HCT116 (cell line): ENCODE results near the gene ANXA7. TPM values are rescaled to one million over a fixed set of nuclear protein-coding genes. Genes with fewer than 3 reads are reported as not detected.
"Not testable (repeated sequence)": the region's sequence is repeated elsewhere in the genome, so short reads cannot be mapped to it uniquely, and the experiment has no call there.

Experiments
- ATAC-seq: fragments of 200-7000 bp; cut with Tn5 transposase; 2 replicates; pipeline ENCODE4 v1.9.1; 2020; ENCODE audit warnings: mild to moderate bottlenecking, moderate library complexity
- BruUV-seq: library from RNA; stranded (reverse); fragments of 400-500 nt; replicated peaks from 2 replicates; lab custom pipeline; 2021; lab: Mats Ljungman, UMichigan
- CTCF ChIA-PET: fragments of 300-600 bp; sonication (Branson Sonifier 250); formaldehyde crosslinking; loops from one replicate; lab custom pipeline; 2021; ENCODE audit warnings: antibody characterized with exemption; lab: Charles Lee
- POLR2A ChIA-PET: fragments of 300-600, 350-600 bp; sonication (Branson Sonifier 250); formaldehyde crosslinking; loops from one replicate; lab custom pipeline; 2021; ENCODE audit warnings: antibody characterized with exemption; lab: Charles Lee
- RAD21 ChIA-PET, 2 experiments: fragments of 300-600 bp; sonication (Branson Sonifier 250); formaldehyde crosslinking; loops; one replicate each; lab custom pipeline; 2023; ENCODE audit warnings: low total read pairs in 2 of 2; ENCODE audit not compliant: uncharacterized antibody in 2 of 2, unreplicated experiment in 2 of 2, low non-redundant PET in 1 of 2; lab: Charles Lee
- DNase-seq: peaks from one replicate; pipeline ENCODE4 v3.0.0-alpha.2; 2010; ENCODE audit warnings: low read depth, low spot score
- H2AFZ ChIP-seq: fragments of 200-600 bp; shearing (Covaris generic), sonication (generic); 2 replicates; pipeline ENCODE4 v1.6.1; 2017; ENCODE audit warnings: low read depth, mixed run types, mixed read lengths, antibody characterized with exemption, low read length; ENCODE audit not compliant: poor library complexity, severe bottlenecking
- H3K27ac ChIP-seq: 2 replicates; pipeline ENCODE4 v1.5.1; 2012; ENCODE audit warnings: low read depth, low read length
- H3K27me3 ChIP-seq: fragments of 200-600 bp; sonication (generic); 2 replicates; pipeline ENCODE4 v1.6.1; 2016; ENCODE audit warnings: mixed run types, low read length, mixed read lengths; ENCODE audit not compliant: insufficient read depth
- H3K36me3 ChIP-seq, 2 experiments: fragments of 200-500 bp in 1 of 2; fragments of 200-600 bp in 1 of 2; sonication (Bioruptor generic) in 1 of 2; sonication (generic) in 1 of 2; 2 replicates each; pipeline versions ENCODE4 v1.5.1 to v1.6.1; 2014 to 2016; ENCODE audit warnings: low read length in 2 of 2, inconsistent platforms in 1 of 2, mixed read lengths in 1 of 2, mixed run types in 1 of 2; ENCODE audit not compliant: insufficient read depth in 2 of 2, control insufficient read depth in 1 of 2
- H3K4me1 ChIP-seq, 2 experiments: fragments of 200-600 bp in 1 of 2; sonication (generic) in 1 of 2; 2 replicates each; pipeline versions ENCODE4 v1.5.1 to v1.6.1; 2012 to 2017; ENCODE audit warnings: low read length in 2 of 2, inconsistent platforms in 1 of 2, mild to moderate bottlenecking in 1 of 2, mixed read lengths in 1 of 2, mixed run types in 1 of 2, moderate library complexity in 1 of 2; ENCODE audit not compliant: insufficient read depth in 2 of 2, control insufficient read depth in 1 of 2
- H3K4me2 ChIP-seq: fragments of 200-600 bp; sonication (generic); 2 replicates; pipeline ENCODE4 v1.6.1; 2017; ENCODE audit warnings: mixed run types, low read length, mixed read lengths
- H3K4me3 ChIP-seq, 2 experiments: fragments of 200-600 bp in 1 of 2; sonication (generic) in 1 of 2; replicated peaks in 1 of 2; 2 replicates each; pipeline ENCODE4 v1.5.1; 2011 to 2016; ENCODE audit warnings: low read length in 2 of 2, control low read depth in 1 of 2, low read depth in 1 of 2, mild to moderate bottlenecking in 1 of 2, mixed read lengths in 1 of 2, mixed run types in 1 of 2
- H3K79me2 ChIP-seq: fragments of 200-600 bp; sonication (generic); 2 replicates; pipeline ENCODE4 v1.6.1; 2017; ENCODE audit warnings: mild to moderate bottlenecking, mixed run types, low read length, moderate library complexity, mixed read lengths; ENCODE audit not compliant: insufficient read depth
- H3K9ac ChIP-seq: fragments of 200-600 bp; sonication (generic); 2 replicates; pipeline ENCODE4 v1.6.1; 2016; ENCODE audit warnings: low read length, mixed read lengths
- H3K9me2 ChIP-seq: fragments of 200-600 bp; sonication (generic), shearing (Covaris generic); 2 replicates; pipeline ENCODE4 v1.6.1; 2017; ENCODE audit warnings: mixed run types, mild to moderate bottlenecking, moderate library complexity; ENCODE audit not compliant: insufficient read depth
- H3K9me3 ChIP-seq, 2 experiments: fragments of 200-500 bp in 1 of 2; fragments of 200-600 bp in 1 of 2; sonication (Bioruptor generic) in 1 of 2; sonication (generic) in 1 of 2; 2 replicates each; pipeline ENCODE4 v1.6.1; 2014 to 2017; ENCODE audit warnings: low read length in 2 of 2, mixed read lengths in 2 of 2, inconsistent platforms in 1 of 2, low read depth in 1 of 2, mild to moderate bottlenecking in 1 of 2, mixed run types in 1 of 2, moderate library complexity in 1 of 2; ENCODE audit not compliant: control insufficient read depth in 1 of 2, insufficient read depth in 1 of 2
- H4K20me1 ChIP-seq: fragments of 200-600 bp; sonication (generic), shearing (Covaris generic); 2 replicates; pipeline ENCODE4 v1.6.1; 2017; ENCODE audit warnings: mixed run types, mild to moderate bottlenecking, moderate library complexity; ENCODE audit not compliant: insufficient read depth
- ATF3 ChIP-seq: IDR thresholded peaks from 2 replicates; pipeline ENCODE4 v1.6.1; 2012
- POLR2A ChIP-seq: IDR thresholded peaks from 2 replicates; pipeline ENCODE4 v1.7.0; 2011; ENCODE audit warnings: borderline replicate concordance; ENCODE audit not compliant: insufficient read depth, insufficient read length; ENCODE audit errors: extremely low read depth
- SP1 ChIP-seq: IDR thresholded peaks from 2 replicates; pipeline ENCODE4 v1.6.1; 2012; ENCODE audit warnings: low read depth
- YY1 ChIP-seq: IDR thresholded peaks from 2 replicates; pipeline ENCODE4 v1.6.1; 2011; ENCODE audit warnings: low read length, low read depth, moderate library complexity, mild to moderate bottlenecking; ENCODE audit not compliant: insufficient replicate concordance; ENCODE audit errors: extremely low read depth
- ZFX ChIP-seq: fragments of 450-650 bp; IDR thresholded peaks from 2 replicates; pipeline ENCODE4 v1.6.1; 2017
- intact Hi-C: fragments of 100-400 bp; cut with micrococcal nuclease; formaldehyde crosslinking; loops from 2 replicates; pipeline ENCODE4 v1.10.0; 2022
- total RNA-seq: library from RNA; stranded (reverse); gene quantifications from one replicate; pipeline ENCODE4 v1.2.1, GENCODE V29; 2021; ENCODE audit not compliant: unreplicated experiment
- TF ChIP-seq, protein P1 (sequence below), 3 experiments: fragments of 200-600 bp in 1 of 3; sonication (generic) in 1 of 3; IDR thresholded peaks in 2 of 3; conservative IDR thresholded peaks in 1 of 3; 2 replicates each; pipeline ENCODE4 v1.5.1; 2012 to 2017; ENCODE audit warnings: low read depth in 2 of 3, low read length in 2 of 3, antibody characterized with exemption in 1 of 3, borderline replicate concordance in 1 of 3, control low read depth in 1 of 3, mild to moderate bottlenecking in 1 of 3, mixed read lengths in 1 of 3, mixed run types in 1 of 3, moderate library complexity in 1 of 3; ENCODE audit not compliant: insufficient read depth in 1 of 3
- TF ChIP-seq, protein P2 (sequence below): IDR thresholded peaks from 2 replicates; pipeline ENCODE4 v1.6.1; 2012

ANXA7 gene
- total RNA-seq, 1 experiment from 2014 or later: 105 TPM

DNA sequence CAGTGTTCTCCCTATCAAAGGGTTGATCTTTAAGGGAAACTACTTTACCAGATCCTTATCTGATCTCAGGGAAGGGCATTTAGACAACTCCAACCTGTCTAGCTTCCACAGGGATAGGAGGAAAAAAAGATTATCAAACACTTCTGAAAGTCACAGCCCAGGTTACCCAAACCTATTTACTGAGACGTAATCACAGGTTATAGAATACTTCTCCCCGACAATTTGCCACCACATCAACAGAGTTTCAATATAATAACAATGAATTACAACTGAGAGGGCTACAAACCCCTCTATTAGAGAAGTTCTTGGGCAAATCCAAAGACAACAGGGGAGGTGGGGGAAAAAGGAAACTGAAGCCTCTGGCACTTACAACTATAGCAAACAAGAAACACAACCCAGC lies 81.5 kb downstream of the ANXA7 start:
- no peak overlapping the region for H3K9ac ChIP-seq
- no peak overlapping the region for H2AFZ ChIP-seq
- no peaks in the 10 kb centered on the region for H3K36me3 ChIP-seq
- intact Hi-C loops: no loop called here
- H3K9me3 ChIP-seq: no peaks in the 10 kb centered on the region
- no peaks in the 10 kb centered on the region for H3K4me1 ChIP-seq
- no peaks in the 10 kb centered on the region for H3K79me2 ChIP-seq
- H4K20me1 ChIP-seq: no peaks in the 10 kb centered on the region
- ATAC-seq: no peak
- no peak overlapping the region for H3K4me3 ChIP-seq
- no TSS peak for BruUV-seq
- H3K9me2 ChIP-seq: no peaks in the 10 kb centered on the region
- no peak overlapping the region for H3K4me2 ChIP-seq
- POLR2A ChIA-PET: no interaction called here
- no peak overlapping the region for H3K27ac ChIP-seq
- DNase-seq: no peak
- H3K27me3 ChIP-seq: no peaks in the 10 kb centered on the region
- TF ChIP-seq, protein P1, sequence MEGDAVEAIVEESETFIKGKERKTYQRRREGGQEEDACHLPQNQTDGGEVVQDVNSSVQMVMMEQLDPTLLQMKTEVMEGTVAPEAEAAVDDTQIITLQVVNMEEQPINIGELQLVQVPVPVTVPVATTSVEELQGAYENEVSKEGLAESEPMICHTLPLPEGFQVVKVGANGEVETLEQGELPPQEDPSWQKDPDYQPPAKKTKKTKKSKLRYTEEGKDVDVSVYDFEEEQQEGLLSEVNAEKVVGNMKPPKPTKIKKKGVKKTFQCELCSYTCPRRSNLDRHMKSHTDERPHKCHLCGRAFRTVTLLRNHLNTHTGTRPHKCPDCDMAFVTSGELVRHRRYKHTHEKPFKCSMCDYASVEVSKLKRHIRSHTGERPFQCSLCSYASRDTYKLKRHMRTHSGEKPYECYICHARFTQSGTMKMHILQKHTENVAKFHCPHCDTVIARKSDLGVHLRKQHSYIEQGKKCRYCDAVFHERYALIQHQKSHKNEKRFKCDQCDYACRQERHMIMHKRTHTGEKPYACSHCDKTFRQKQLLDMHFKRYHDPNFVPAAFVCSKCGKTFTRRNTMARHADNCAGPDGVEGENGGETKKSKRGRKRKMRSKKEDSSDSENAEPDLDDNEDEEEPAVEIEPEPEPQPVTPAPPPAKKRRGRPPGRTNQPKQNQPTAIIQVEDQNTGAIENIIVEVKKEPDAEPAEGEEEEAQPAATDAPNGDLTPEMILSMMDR (IDR thresholded peaks at IDR 0.05 in 2 of 3, conservative IDR thresholded peaks at IDR 0.05 in 1 of 3; ENCODE audit: borderline replicate concordance in 1 of 3, insufficient read depth in 1 of 3, low read depth in 2 of 3, low read length in 2 of 3): no peak
- no peak for TF ChIP-seq SP1
- no peak for TF ChIP-seq POLR2A
- TF ChIP-seq ATF3: no peak
- TF ChIP-seq YY1: no peak
- TF ChIP-seq, protein P2, sequence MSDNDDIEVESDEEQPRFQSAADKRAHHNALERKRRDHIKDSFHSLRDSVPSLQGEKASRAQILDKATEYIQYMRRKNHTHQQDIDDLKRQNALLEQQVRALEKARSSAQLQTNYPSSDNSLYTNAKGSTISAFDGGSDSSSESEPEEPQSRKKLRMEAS: no peak
- no peak for TF ChIP-seq ZFX
- CTCF ChIA-PET: no interaction called here
- RAD21 ChIA-PET: no interaction called here

DNA sequence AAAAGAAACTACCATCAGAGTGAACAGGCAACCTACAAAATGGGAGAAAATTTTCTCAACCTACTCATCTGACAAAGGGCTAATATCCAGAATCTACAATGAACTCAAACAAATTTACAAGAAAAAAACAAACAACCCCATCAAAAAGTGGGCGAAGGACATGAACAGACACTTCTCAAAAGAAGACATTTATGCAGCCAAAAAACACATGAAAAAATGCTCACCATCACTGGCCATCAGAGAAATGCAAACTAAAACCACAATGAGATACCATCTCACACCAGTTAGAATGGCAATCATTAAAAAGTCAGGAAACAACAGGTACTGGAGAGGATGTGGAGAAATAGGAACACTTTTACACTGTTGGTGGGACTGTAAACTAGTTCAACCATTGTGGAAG lies 85.3 kb downstream of the ANXA7 start:
- not testable (repeated sequence) for H3K27ac ChIP-seq, BruUV-seq

GRCh38 chr10:73325290-73325689 lies 88.6 kb downstream of the ANXA7 start:
- CTCF ChIA-PET, POLR2A ChIA-PET, intact Hi-C loops: not testable (repeated sequence)

More for the DNA sequence above, 85.3 kb downstream of the ANXA7 start:
- H2AFZ ChIP-seq, CTCF ChIA-PET, intact Hi-C loops, POLR2A ChIA-PET, H3K4me3 ChIP-seq, ATAC-seq, H3K9me3 ChIP-seq, RAD21 ChIA-PET, H4K20me1 ChIP-seq, H3K9me2 ChIP-seq, H3K9ac ChIP-seq, DNase-seq, H3K36me3 ChIP-seq, H3K27me3 ChIP-seq, H3K4me2 ChIP-seq, H3K4me1 ChIP-seq, H3K79me2 ChIP-seq: not testable (repeated sequence)

More at GRCh38 chr10:73325290-73325689, 88.6 kb downstream of the ANXA7 start:
- BruUV-seq, H2AFZ ChIP-seq, H3K27ac ChIP-seq, H3K4me1 ChIP-seq, H3K27me3 ChIP-seq, RAD21 ChIA-PET, DNase-seq, H3K4me3 ChIP-seq, H3K36me3 ChIP-seq, H3K9me2 ChIP-seq, H4K20me1 ChIP-seq, H3K9me3 ChIP-seq, ATAC-seq, H3K4me2 ChIP-seq, H3K9ac ChIP-seq, H3K79me2 ChIP-seq: not testable (repeated sequence)
